HG02970 (cell line): Measurements from ENCODE around the gene TRIOBP.
"Not testable (repeated sequence)": the region's sequence is repeated elsewhere in the genome, so short reads cannot be mapped to it uniquely, and the experiment has no call there.

Experiments
- ATAC-seq: cut with Tn5 transposase; IDR thresholded peaks from one replicate; pipeline ENCODE4 v1.9.1; 2021; ENCODE audit warnings: mild to moderate bottlenecking, moderate library complexity, moderate number of reproducible peaks; ENCODE audit not compliant: unreplicated experiment, low FRiP score

Gene TRIOBP

GRCh38 chr22:37696657-37697537 lies at the start of gene TRIOBP:
TSS of gene TRIOBP (plus strand) at chr22:37697048. CDS start at chr22:37701366, 4,318 bp downstream.
- ATAC-seq = peak; percentile 75

GRCh38 chr22:37647317-37647716 lies 49.5 kb upstream of the TRIOBP start:
- ATAC-seq = no peak

GRCh38 chr22:37647928-37648327 lies 48.9 kb upstream of the TRIOBP start:
- ATAC-seq = no peak

- ATAC-seq = no peak
These were observed 46.2 kb upstream of the TRIOBP start for GRCh38 chr22:37650463-37651136.

GRCh38 chr22:37654563-37655251 lies 42.1 kb upstream of the TRIOBP start:
- no peak for ATAC-seq

GRCh38 chr22:37655252-37655563 lies 41.6 kb upstream of the TRIOBP start:
- ATAC-seq = no peak

GRCh38 chr22:37656583-37656982 lies 40.3 kb upstream of the TRIOBP start:
- ATAC-seq = not testable (repeated sequence)

- no peak for ATAC-seq
These were observed 39.2 kb upstream of the TRIOBP start for GRCh38 chr22:37657590-37658132.

- peak; percentile 87 for ATAC-seq
These were observed 38.4 kb upstream of the TRIOBP start, which contains the start of gene PDXP for GRCh38 chr22:37658133-37659065. TSS of gene PDXP (plus strand) at chr22:37658723. CDS start at chr22:37658783, 60 bp downstream.

- peak; percentile 16 for ATAC-seq
These were observed 37.6 kb upstream of the TRIOBP start for GRCh38 chr22:37659066-37659896.

- no peak for ATAC-seq
These were observed 36.7 kb upstream of the TRIOBP start for GRCh38 chr22:37659897-37660708.

GRCh38 chr22:37660709-37661045 lies 36.2 kb upstream of the TRIOBP start:
- no peak for ATAC-seq

GRCh38 chr22:37661160-37661924 lies 35.5 kb upstream of the TRIOBP start:
- no peak for ATAC-seq

GRCh38 chr22:37662039-37662438 lies 34.8 kb upstream of the TRIOBP start:
- ATAC-seq = no peak

- no peak for ATAC-seq
These were observed 33.2 kb upstream of the TRIOBP start for GRCh38 chr22:37663521-37664140.

- ATAC-seq = no peak
These were observed 32.4 kb upstream of the TRIOBP start for GRCh38 chr22:37664249-37665101.
